Gastroesophageal sphincter (tissue), 4 donors: Measurements from ENCODE around the gene FOXD3. TPM values are rescaled to one million over a fixed set of nuclear protein-coding genes. Genes with fewer than 3 reads are reported as not detected.

Experiments used
- ATAC-seq: fragments of 150-250 bp; one replicate; pipeline ENCODE4 v1.9.1; 2016; ENCODE audit warnings: mild to moderate bottlenecking, moderate library complexity
- H3K27ac ChIP-seq, 4 donors: fragments of 200-600 bp; sonication (generic) in 3 of 4; 1 replicate in 3 of 4; 2 replicates in 1 of 4; pipeline ENCODE4 v1.5.1; 2016 to 2019
- H3K27me3 ChIP-seq: fragments of 200-600 bp; sonication (generic); one replicate; pipeline ENCODE4 v1.5.1; 2019
- H3K36me3 ChIP-seq, 2 donors: fragments of 200-600 bp; sonication (generic); one replicate each; pipeline ENCODE4 v1.5.1; 2019; ENCODE audit warnings: control low read depth in 1 of 2
- H3K4me1 ChIP-seq, 3 donors: fragments of 200-600 bp; sonication (generic); 1 replicate in 2 of 3; 2 replicates in 1 of 3; pipeline ENCODE4 v1.5.1; 2016 to 2019; ENCODE audit warnings: control low read depth in 2 of 3
- H3K4me3 ChIP-seq, 2 donors: fragments of 200-600 bp; sonication (generic); one replicate each; pipeline ENCODE4 v1.5.1; 2019; ENCODE audit warnings: mild to moderate bottlenecking in 1 of 2, moderate library complexity in 1 of 2
- H3K9me3 ChIP-seq, 3 donors: fragments of 200-600 bp; sonication (generic); one replicate each; pipeline ENCODE4 v1.5.1; 2017 to 2019; ENCODE audit warnings: control low read depth in 2 of 3
- CTCF ChIP-seq, 4 experiments: fragments of 200-600 bp in 2 of 4; fragments of 450-650 bp in 2 of 4; sonication (generic) in 1 of 4; IDR thresholded peaks; one replicate each; pipeline ENCODE4 v1.5.1; 2017 to 2019; ENCODE audit warnings: antibody characterized with exemption in 4 of 4, mild to moderate bottlenecking in 2 of 4, moderate library complexity in 2 of 4
- EP300 ChIP-seq: sonication (generic); formaldehyde crosslinking; IDR thresholded peaks from one replicate; pipeline ENCODE4 v1.6.1; 2017; ENCODE audit warnings: antibody characterized with exemption, mild to moderate bottlenecking
- POLR2A ChIP-seq, 2 donors: fragments of 450-650 bp; IDR thresholded peaks; one replicate each; pipeline ENCODE4 v1.6.1; 2017; ENCODE audit warnings: antibody characterized with exemption in 2 of 2, mild to moderate bottlenecking in 2 of 2, moderate library complexity in 1 of 2
- POLR2AphosphoS5 ChIP-seq: sonication (generic); formaldehyde crosslinking; IDR thresholded peaks from one replicate; pipeline ENCODE4 v1.6.1; 2017; ENCODE audit warnings: antibody characterized with exemption
- WGBS, 2 donors: methylation state at CpG; one replicate each; pipeline ENCODE4 v1.1.5; 2018; ENCODE audit warnings: low coverage in 1 of 2; 5-methylcytosine and 5-hydroxymethylcytosine counted together
- total RNA-seq, 4 donors: library from RNA; depleted of rRNA; stranded (reverse); fragments of >200 nt; gene quantifications; one replicate each; pipeline ENCODE4 v1.1.0, GENCODE V29; 2016

The FOXD3 gene
- total RNA-seq, 4 donors from 2014 or later, result 2.2 to 4.7 (median 2.5) TPM

- WGBS, 2 donors, result 13 to 14% methylated on average over 7 to 16 of the region's 114 CpGs
- no peak for ATAC-seq
- peaks cover 100% of the 10 kb centered on the region for H3K27me3 ChIP-seq
- H3K36me3 ChIP-seq, result no peaks in the 10 kb centered on the region
- TF ChIP-seq POLR2A (IDR thresholded peaks at IDR 0.05) (no peak), EP300 (no peak), POLR2AphosphoS5 (no peak), CTCF (IDR thresholded peaks at IDR 0.05) (no peak)
- peaks cover 0 to 4% (median 0%) of the 10 kb centered on the region in 3 donors for H3K9me3 ChIP-seq
- H3K4me1 ChIP-seq, result peaks cover 0 to 52% (median 13%) of the 10 kb centered on the region in 3 donors
- peak overlapping the region in 1 of 2 donors; percentile 61 for H3K4me3 ChIP-seq
- H3K27ac ChIP-seq, result peak overlapping the region in 3 of 4 donors; percentile 13 to 77 (median 66)
These were observed 1.8 kb downstream of the FOXD3 start for GRCh38 chr1:63323865-63324778.

GRCh38 chr1:63324779-63325119 is 2.4 kb downstream of the FOXD3 start:
- Histone ChIP-seq H3K4me3 (peak overlapping the region in 1 of 2 donors; percentile 61), H3K9me3 (peaks cover 0 to under 1% (median 0%) of the 10 kb centered on the region in 3 donors), H3K36me3 (no peaks in the 10 kb centered on the region), H3K4me1 (peaks cover 0 to 51% (median 13%) of the 10 kb centered on the region in 3 donors), H3K27me3 (peaks cover 100% of the 10 kb centered on the region), H3K27ac (peak overlapping the region in 3 of 4 donors; percentile 13 to 77 (median 66))
- ATAC-seq, result no peak
- TF ChIP-seq POLR2AphosphoS5, result no peak
- TF ChIP-seq POLR2A (IDR thresholded peaks at IDR 0.05), result no peak
- TF ChIP-seq EP300, result no peak
- TF ChIP-seq CTCF (IDR thresholded peaks at IDR 0.05), result no peak
- WGBS, 2 donors, result 13 to 15% methylated on average over 7 of the region's 7 CpGs

GRCh38 chr1:63325279-63325985 is 3.1 kb downstream of the FOXD3 start:
- peaks cover 0 to 50% (median 13%) of the 10 kb centered on the region in 3 donors for H3K4me1 ChIP-seq
- 11 to 18% methylated on average over 2 of the region's 2 CpGs for WGBS, 2 donors

GRCh38 chr1:63326106-63326472 is 3.7 kb downstream of the FOXD3 start:
- no peak for ATAC-seq
- Histone ChIP-seq H3K27ac (peak overlapping the region in 1 of 4 donors; percentile 17), H3K4me1 (peaks cover 0 to 45% (median 13%) of the 10 kb centered on the region in 3 donors), H3K4me3 (peak overlapping the region in 1 of 2 donors; percentile 25), H3K36me3 (no peaks in the 10 kb centered on the region), H3K9me3 (no peaks in the 10 kb centered on the region), H3K27me3 (peaks cover 100% of the 10 kb centered on the region)
- WGBS, 2 donors, result 0 to 16% methylated on average over 3 to 19 of the region's 20 CpGs
- no peak for TF ChIP-seq CTCF (IDR thresholded peaks at IDR 0.05)
- no peak for TF ChIP-seq POLR2AphosphoS5
- TF ChIP-seq POLR2A (IDR thresholded peaks at IDR 0.05), result no peak
- TF ChIP-seq EP300, result no peak

More at GRCh38 chr1:63325279-63325985, 3.1 kb downstream of the FOXD3 start:
- Histone ChIP-seq H3K27me3 (peaks cover 100% of the 10 kb centered on the region), H3K27ac (peak overlapping the region in 1 of 4 donors; percentile 17), H3K4me3 (peak overlapping the region in 1 of 2 donors; percentile 25), H3K36me3 (no peaks in the 10 kb centered on the region), H3K9me3 (no peaks in the 10 kb centered on the region)
- TF ChIP-seq CTCF (IDR thresholded peaks at IDR 0.05) (no peak), POLR2AphosphoS5 (no peak), POLR2A (IDR thresholded peaks at IDR 0.05) (no peak), EP300 (no peak)
- no peak for ATAC-seq
